GM18520 (cell line): ENCODE results near the gene NEURL1B.

Experiments used
- ATAC-seq: cut with Tn5 transposase; IDR thresholded peaks from one replicate; pipeline ENCODE4 v1.9.1; 2021; ENCODE audit not compliant: unreplicated experiment

NEURL1B gene

GRCh38 chr5:172608773-172609172 is 32.3 kb upstream of the NEURL1B start:
- no peak for ATAC-seq

GRCh38 chr5:172610643-172611042 is 30.4 kb upstream of the NEURL1B start:
- ATAC-seq = no peak

- ATAC-seq = no peak
Observed at GRCh38 chr5:172611913-172612312, 29.1 kb upstream of the NEURL1B start.

- ATAC-seq = no peak
Observed at GRCh38 chr5:172612771-172613170, 28.3 kb upstream of the NEURL1B start.

GRCh38 chr5:172616136-172616535 is 24.9 kb upstream of the NEURL1B start:
- ATAC-seq = no peak

- no peak for ATAC-seq
Observed at GRCh38 chr5:172616730-172617129, 24.3 kb upstream of the NEURL1B start.

GRCh38 chr5:172617817-172618216 is 23.2 kb upstream of the NEURL1B start:
- no peak for ATAC-seq

- ATAC-seq = no peak
Observed at GRCh38 chr5:172618574-172619365, 22.3 kb upstream of the NEURL1B start.

- ATAC-seq = no peak
Observed at GRCh38 chr5:172620506-172620905, 20.6 kb upstream of the NEURL1B start.

- no peak for ATAC-seq
Observed at GRCh38 chr5:172622091-172623046, 18.7 kb upstream of the NEURL1B start.

- ATAC-seq = no peak
Observed at GRCh38 chr5:172623313-172623980, 17.6 kb upstream of the NEURL1B start.

GRCh38 chr5:172624083-172624995 is 16.7 kb upstream of the NEURL1B start:
- ATAC-seq = no peak

- no peak for ATAC-seq
Observed at GRCh38 chr5:172624996-172625964, 15.8 kb upstream of the NEURL1B start.

- no peak for ATAC-seq
Observed at GRCh38 chr5:172626031-172626581, 15.0 kb upstream of the NEURL1B start.

GRCh38 chr5:172630082-172630481 is 11.0 kb upstream of the NEURL1B start:
- no peak for ATAC-seq

- no peak for ATAC-seq
Observed at GRCh38 chr5:172630482-172630881, 10.6 kb upstream of the NEURL1B start.

GRCh38 chr5:172630986-172631385 is 10.1 kb upstream of the NEURL1B start:
- no peak for ATAC-seq

GRCh38 chr5:172632346-172633092 is 8.5 kb upstream of the NEURL1B start:
- ATAC-seq = no peak
